ENCODE measurements around the gene MAN1C1.

Gene MAN1C1

DNA sequence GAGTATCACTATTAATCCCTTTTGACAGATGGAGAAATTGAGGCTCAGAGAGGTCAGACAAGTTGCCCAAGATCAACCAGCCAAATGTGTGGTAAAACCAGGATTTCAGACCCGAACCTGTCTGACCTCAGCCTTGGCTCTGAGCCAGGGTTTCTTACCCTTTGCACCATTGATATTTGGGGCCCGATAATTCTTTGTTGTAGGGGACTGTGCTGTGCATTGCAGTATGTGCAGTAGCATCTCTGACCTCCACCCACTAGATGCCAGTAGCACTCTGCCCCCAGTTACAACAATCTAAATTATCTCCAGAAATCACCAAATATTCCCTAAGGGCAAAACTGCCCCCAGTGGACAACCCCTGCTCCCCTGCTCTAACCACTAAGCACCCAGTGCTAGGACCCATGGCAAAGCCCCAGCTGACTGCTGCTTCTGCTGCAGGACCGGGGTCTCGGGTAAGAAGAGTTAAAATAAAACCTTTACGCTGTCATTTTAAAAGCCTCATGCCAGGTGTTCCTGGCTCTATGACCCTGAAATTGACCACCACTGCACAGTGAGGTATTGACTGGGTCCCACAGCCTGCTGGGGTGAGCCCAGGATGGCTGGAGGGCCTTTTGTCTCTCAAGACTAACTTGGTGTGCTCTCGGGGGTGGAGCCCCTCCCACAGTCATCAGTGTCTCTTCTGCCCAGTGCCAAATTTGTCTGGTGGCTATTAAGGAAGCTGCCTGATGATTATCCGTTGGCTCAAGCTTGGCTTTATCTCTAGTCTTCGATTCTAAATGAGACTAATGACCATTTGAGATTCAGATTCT, 5.6 kb upstream of the MAN1C1 start:
- TF ChIP-seq, protein P1, sequence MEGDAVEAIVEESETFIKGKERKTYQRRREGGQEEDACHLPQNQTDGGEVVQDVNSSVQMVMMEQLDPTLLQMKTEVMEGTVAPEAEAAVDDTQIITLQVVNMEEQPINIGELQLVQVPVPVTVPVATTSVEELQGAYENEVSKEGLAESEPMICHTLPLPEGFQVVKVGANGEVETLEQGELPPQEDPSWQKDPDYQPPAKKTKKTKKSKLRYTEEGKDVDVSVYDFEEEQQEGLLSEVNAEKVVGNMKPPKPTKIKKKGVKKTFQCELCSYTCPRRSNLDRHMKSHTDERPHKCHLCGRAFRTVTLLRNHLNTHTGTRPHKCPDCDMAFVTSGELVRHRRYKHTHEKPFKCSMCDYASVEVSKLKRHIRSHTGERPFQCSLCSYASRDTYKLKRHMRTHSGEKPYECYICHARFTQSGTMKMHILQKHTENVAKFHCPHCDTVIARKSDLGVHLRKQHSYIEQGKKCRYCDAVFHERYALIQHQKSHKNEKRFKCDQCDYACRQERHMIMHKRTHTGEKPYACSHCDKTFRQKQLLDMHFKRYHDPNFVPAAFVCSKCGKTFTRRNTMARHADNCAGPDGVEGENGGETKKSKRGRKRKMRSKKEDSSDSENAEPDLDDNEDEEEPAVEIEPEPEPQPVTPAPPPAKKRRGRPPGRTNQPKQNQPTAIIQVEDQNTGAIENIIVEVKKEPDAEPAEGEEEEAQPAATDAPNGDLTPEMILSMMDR (conservative IDR thresholded peaks at IDR 0.05; ENCODE audit: low read depth, low read length): peak; percentile 52
- DNase-seq (ENCODE audit: low read depth): peak; percentile 42
- no peak overlapping the region for H3K4me3 ChIP-seq (ENCODE audit: low read depth, low read length)

DNA sequence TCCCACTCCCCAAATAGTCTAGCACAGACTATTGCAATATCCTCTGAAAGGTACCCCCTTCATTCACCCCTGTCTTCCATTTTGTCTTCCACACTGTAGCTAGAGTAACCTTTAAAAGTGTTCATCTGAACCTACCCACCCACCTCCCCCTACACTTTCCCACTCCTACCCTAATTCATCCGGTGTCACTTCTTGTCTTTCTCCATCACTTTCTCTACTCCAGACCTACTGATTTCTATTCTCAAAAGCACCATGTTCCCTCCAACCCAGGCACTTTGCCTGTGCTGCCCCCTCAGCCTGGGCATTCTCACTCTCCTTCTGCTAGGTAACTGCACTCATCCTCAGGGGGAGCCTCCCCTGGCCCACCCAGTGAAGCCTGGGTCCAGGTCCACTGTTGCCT, 4.7 kb upstream of the MAN1C1 start:
- DNase-seq (ENCODE audit: low read depth): no peak
- TF ChIP-seq, protein P1 (conservative IDR thresholded peaks at IDR 0.05; ENCODE audit: low read depth, low read length): no peak
- H3K4me3 ChIP-seq (ENCODE audit: low read depth, low read length): no peak overlapping the region

DNA sequence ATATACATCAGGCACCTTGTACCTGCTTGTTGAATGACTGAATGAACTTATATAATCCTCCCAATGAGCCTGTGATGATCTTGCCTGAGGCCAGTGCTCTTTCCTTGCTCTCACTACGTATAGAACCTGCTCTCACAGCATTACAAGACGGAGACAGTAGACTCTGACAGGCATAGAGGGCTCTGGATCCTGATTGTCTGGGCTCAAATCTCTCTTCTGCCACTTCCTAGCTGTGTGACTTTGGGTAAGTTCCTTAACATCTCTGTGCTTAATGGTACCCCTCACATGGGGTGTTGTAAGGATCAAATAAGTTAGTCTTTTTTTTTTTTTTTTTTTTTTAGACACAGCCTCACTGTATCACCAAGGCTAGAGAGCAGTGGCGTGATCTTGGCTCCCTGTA, 4.2 kb upstream of the MAN1C1 start:
- TF ChIP-seq, protein P1 (conservative IDR thresholded peaks at IDR 0.05; ENCODE audit: low read depth, low read length): no peak
- DNase-seq (ENCODE audit: low read depth): no peak
- no peak overlapping the region for H3K4me3 ChIP-seq (ENCODE audit: low read depth, low read length)

DNA sequence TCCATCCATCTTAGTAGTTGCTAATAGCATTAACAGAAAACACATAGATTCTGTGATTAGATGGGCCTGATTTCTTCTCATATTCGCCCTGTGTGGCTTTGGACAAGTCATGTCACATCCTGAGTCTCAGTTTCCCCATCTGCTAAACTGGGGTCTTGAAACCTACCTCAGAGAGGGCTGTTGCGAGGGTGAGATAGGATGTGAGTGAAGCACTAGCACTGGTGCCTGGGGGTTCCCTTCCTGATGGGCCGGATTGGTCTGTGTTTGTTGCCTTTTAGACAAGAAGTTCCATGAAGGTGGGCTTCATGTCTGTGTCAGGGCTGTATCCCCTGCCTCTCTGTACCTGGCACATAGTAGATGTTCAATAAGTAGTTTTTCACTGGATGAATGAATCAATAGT, 3.5 kb upstream of the MAN1C1 start:
- TF ChIP-seq, protein P1 (conservative IDR thresholded peaks at IDR 0.05; ENCODE audit: low read depth, low read length): no peak
- DNase-seq (ENCODE audit: low read depth): no peak
- no peak overlapping the region for H3K4me3 ChIP-seq (ENCODE audit: low read depth, low read length)

DNA sequence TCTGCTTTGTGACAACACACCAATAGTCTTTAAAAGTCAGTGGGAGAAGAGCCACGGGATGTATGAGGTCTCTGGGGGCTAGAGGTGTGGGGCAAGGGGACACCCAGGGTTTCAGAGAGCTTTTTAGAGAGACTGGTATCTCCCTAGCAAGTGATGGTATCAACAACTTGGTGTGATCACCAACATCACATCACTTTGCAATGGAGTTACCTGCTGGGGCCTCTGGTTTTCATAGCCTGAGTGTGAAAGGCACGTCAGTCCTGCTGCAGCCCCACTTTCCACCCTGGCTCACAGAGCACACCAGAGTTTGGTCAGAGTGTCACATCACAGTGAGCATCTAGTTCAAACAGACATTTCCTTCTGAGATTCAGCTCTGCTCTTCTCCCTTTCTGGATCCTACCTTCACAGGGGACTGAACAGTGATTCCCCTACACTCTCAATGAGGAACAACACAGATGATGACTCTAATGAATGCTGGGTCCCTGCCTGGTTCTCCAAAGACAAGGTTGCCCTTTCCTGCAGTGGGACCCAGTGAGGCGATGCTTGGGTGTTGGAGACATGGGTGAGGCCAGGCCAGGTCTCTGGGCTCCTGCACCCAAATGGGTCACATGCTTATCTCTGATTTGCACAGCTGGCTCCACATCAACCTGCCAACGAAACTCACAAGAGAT, 2.0 kb upstream of the MAN1C1 start:
- DNase-seq (ENCODE audit: low read depth): no peak
- TF ChIP-seq, protein P1 (conservative IDR thresholded peaks at IDR 0.05; ENCODE audit: low read depth, low read length): no peak
- H3K4me3 ChIP-seq (ENCODE audit: low read depth, low read length): no peak overlapping the region

DNA sequence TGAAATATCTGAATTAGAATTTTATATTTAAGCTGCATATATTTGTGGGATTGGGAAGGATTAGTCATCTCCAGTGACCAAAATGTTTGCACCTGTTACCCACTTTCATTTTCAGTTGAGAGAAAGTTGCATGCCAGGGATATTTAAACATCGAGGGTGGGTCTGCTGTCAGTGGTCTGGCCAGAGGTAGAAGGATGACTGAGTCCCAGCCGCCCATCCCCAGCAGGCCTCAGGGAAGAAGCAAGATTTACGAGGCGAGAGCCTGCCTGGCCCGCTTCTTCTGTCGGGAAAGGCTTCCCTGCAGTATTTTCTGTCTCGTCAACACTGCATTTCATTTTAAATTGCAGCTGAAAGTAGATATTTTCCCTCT, 1.4 kb upstream of the MAN1C1 start:
- no peak for DNase-seq (ENCODE audit: low read depth)
- TF ChIP-seq, protein P1 (conservative IDR thresholded peaks at IDR 0.05; ENCODE audit: low read depth, low read length): no peak
- no peak overlapping the region for H3K4me3 ChIP-seq (ENCODE audit: low read depth, low read length)

Data from choroid plexus epithelial cell (primary cell).